Liver (tissue), 3 donors: ENCODE measurements around the gene CYP11A1.

ENCODE experiments used
- EGR1 ChIP-seq, 2 donors: IDR thresholded peaks; 2 replicates each; pipeline ENCODE4 v1.6.1; 2016 to 2018; ENCODE audit warnings: antibody characterized with exemption in 2 of 2, low read depth in 2 of 2
- GABPA ChIP-seq, 2 donors: IDR thresholded peaks in 1 of 2; conservative IDR thresholded peaks in 1 of 2; 2 replicates each; pipeline ENCODE4 v1.6.1; 2016; ENCODE audit warnings: antibody characterized with exemption in 2 of 2, mild to moderate bottlenecking in 1 of 2, moderate library complexity in 1 of 2
- HNF4A ChIP-seq, 2 donors: conservative IDR thresholded peaks; 2 replicates each; pipeline ENCODE4 v1.6.1; 2016; ENCODE audit warnings: antibody characterized with exemption in 2 of 2, mild to moderate bottlenecking in 2 of 2
- JUND ChIP-seq, 2 donors: IDR thresholded peaks; 2 replicates each; pipeline ENCODE4 v1.6.1; 2016; ENCODE audit warnings: antibody characterized with exemption in 2 of 2
- RAD21 ChIP-seq, 2 donors: IDR thresholded peaks; 2 replicates each; pipeline ENCODE4 v1.6.1; 2016; ENCODE audit warnings: antibody characterized with exemption in 2 of 2, mild to moderate bottlenecking in 2 of 2
- RXRA ChIP-seq, 2 donors: IDR thresholded peaks; 2 replicates each; pipeline ENCODE4 v1.6.1; 2017 to 2018; ENCODE audit warnings: antibody characterized with exemption in 2 of 2, mild to moderate bottlenecking in 1 of 2
- SP1 ChIP-seq: IDR thresholded peaks from 2 replicates; pipeline ENCODE4 v1.6.1; 2018; ENCODE audit warnings: antibody characterized with exemption, mild to moderate bottlenecking
- TAF1 ChIP-seq: conservative IDR thresholded peaks from 2 replicates; pipeline ENCODE4 v1.6.1; 2016; ENCODE audit warnings: antibody characterized with exemption, mild to moderate bottlenecking
- YY1 ChIP-seq: IDR thresholded peaks from 2 replicates; pipeline ENCODE4 v1.6.1; 2016; ENCODE audit warnings: antibody characterized with exemption, mild to moderate bottlenecking
- TF ChIP-seq, protein P1 (sequence below): fragments of 150-350 bp; IDR thresholded peaks from 2 replicates; pipeline ENCODE4 v1.5.1; 2017; ENCODE audit warnings: improper control_type of control experiment, low read depth, low read length; ENCODE audit not compliant: missing input control
- TF ChIP-seq, protein P2 (sequence below): IDR thresholded peaks from 2 replicates; pipeline ENCODE4 v1.6.1; 2016; ENCODE audit warnings: antibody characterized with exemption
- TF ChIP-seq, protein P3 (sequence below): IDR thresholded peaks from 2 replicates; pipeline ENCODE4 v1.6.1; 2016; ENCODE audit warnings: antibody characterized with exemption, mild to moderate bottlenecking
- TF ChIP-seq, protein P4 (sequence below): IDR thresholded peaks from 2 replicates; pipeline ENCODE4 v1.6.1; 2016; ENCODE audit warnings: antibody characterized with exemption
- TF ChIP-seq, protein P5 (sequence below): IDR thresholded peaks from 2 replicates; pipeline ENCODE4 v1.6.1; 2016; ENCODE audit warnings: antibody characterized with exemption
- donor health status: healthy.
- donor health status: healthy.

DNA sequence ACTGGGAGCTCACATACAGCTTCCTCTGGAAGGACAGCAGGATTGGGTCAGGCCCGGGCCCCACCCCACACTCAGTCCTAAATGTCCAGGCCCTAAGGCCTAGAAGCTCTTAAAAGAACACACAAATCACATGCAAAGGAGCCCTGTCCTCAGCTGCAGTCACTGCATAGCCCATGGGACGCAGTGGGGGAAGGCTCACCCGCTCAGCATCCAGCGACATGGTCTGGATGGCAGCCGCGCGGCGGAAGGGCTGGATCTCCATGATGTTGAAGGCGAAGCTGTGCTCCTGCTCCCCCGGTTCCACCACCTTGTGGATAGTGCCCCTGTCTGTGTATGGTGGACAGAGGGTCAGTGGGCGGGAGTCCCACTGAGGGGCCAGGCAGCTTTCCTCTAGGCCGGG is 44.2 kb upstream of the CYP11A1 start:
- TF ChIP-seq, protein P1, sequence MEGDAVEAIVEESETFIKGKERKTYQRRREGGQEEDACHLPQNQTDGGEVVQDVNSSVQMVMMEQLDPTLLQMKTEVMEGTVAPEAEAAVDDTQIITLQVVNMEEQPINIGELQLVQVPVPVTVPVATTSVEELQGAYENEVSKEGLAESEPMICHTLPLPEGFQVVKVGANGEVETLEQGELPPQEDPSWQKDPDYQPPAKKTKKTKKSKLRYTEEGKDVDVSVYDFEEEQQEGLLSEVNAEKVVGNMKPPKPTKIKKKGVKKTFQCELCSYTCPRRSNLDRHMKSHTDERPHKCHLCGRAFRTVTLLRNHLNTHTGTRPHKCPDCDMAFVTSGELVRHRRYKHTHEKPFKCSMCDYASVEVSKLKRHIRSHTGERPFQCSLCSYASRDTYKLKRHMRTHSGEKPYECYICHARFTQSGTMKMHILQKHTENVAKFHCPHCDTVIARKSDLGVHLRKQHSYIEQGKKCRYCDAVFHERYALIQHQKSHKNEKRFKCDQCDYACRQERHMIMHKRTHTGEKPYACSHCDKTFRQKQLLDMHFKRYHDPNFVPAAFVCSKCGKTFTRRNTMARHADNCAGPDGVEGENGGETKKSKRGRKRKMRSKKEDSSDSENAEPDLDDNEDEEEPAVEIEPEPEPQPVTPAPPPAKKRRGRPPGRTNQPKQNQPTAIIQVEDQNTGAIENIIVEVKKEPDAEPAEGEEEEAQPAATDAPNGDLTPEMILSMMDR = no peak
- TF ChIP-seq SP1 (no peak), TAF1 (no peak), RXRA (IDR thresholded peaks at IDR 0.05) (no peak), JUND (IDR thresholded peaks at IDR 0.05) (no peak), RAD21 (IDR thresholded peaks at IDR 0.05) (no peak), EGR1 (IDR thresholded peaks at IDR 0.05; ENCODE audit: low read depth in 2 of 2) (no peak), GABPA (IDR thresholded peaks at IDR 0.05 in 1 of 2, conservative IDR thresholded peaks at IDR 0.05 in 1 of 2) (no peak), YY1 (no peak), HNF4A (conservative IDR thresholded peaks at IDR 0.05) (no peak)
- TF ChIP-seq, protein P2, sequence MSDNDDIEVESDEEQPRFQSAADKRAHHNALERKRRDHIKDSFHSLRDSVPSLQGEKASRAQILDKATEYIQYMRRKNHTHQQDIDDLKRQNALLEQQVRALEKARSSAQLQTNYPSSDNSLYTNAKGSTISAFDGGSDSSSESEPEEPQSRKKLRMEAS = no peak
- TF ChIP-seq, protein P3, sequence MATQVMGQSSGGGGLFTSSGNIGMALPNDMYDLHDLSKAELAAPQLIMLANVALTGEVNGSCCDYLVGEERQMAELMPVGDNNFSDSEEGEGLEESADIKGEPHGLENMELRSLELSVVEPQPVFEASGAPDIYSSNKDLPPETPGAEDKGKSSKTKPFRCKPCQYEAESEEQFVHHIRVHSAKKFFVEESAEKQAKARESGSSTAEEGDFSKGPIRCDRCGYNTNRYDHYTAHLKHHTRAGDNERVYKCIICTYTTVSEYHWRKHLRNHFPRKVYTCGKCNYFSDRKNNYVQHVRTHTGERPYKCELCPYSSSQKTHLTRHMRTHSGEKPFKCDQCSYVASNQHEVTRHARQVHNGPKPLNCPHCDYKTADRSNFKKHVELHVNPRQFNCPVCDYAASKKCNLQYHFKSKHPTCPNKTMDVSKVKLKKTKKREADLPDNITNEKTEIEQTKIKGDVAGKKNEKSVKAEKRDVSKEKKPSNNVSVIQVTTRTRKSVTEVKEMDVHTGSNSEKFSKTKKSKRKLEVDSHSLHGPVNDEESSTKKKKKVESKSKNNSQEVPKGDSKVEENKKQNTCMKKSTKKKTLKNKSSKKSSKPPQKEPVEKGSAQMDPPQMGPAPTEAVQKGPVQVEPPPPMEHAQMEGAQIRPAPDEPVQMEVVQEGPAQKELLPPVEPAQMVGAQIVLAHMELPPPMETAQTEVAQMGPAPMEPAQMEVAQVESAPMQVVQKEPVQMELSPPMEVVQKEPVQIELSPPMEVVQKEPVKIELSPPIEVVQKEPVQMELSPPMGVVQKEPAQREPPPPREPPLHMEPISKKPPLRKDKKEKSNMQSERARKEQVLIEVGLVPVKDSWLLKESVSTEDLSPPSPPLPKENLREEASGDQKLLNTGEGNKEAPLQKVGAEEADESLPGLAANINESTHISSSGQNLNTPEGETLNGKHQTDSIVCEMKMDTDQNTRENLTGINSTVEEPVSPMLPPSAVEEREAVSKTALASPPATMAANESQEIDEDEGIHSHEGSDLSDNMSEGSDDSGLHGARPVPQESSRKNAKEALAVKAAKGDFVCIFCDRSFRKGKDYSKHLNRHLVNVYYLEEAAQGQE = no peak
- TF ChIP-seq, protein P4, sequence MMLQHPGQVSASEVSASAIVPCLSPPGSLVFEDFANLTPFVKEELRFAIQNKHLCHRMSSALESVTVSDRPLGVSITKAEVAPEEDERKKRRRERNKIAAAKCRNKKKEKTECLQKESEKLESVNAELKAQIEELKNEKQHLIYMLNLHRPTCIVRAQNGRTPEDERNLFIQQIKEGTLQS = no peak
- TF ChIP-seq, protein P5, sequence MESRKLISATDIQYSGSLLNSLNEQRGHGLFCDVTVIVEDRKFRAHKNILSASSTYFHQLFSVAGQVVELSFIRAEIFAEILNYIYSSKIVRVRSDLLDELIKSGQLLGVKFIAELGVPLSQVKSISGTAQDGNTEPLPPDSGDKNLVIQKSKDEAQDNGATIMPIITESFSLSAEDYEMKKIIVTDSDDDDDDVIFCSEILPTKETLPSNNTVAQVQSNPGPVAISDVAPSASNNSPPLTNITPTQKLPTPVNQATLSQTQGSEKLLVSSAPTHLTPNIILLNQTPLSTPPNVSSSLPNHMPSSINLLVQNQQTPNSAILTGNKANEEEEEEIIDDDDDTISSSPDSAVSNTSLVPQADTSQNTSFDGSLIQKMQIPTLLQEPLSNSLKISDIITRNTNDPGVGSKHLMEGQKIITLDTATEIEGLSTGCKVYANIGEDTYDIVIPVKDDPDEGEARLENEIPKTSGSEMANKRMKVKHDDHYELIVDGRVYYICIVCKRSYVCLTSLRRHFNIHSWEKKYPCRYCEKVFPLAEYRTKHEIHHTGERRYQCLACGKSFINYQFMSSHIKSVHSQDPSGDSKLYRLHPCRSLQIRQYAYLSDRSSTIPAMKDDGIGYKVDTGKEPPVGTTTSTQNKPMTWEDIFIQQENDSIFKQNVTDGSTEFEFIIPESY = no peak
